Measurements from ENCODE around the gene INTS7.

- TF ChIP-seq CTCF (IDR thresholded peaks at IDR 0.05) (no peak), ZFX (IDR thresholded peaks at IDR 0.05; ENCODE audit: borderline replicate concordance) (no peak)
Measured at GRCh38 chr1:211948377-211948776, 87.0 kb downstream of the INTS7 start.
